Measurements from ENCODE around the gene SNX7.

SNX7 gene

GRCh38 chr1:98783821-98784220 is 122.3 kb downstream of the SNX7 start:
- no peak for DNase-seq

GRCh38 chr1:98791498-98791897 is 130.0 kb downstream of the SNX7 start:
- DNase-seq: no peak

GRCh38 chr1:98792123-98792522 is 130.6 kb downstream of the SNX7 start:
- no peak for DNase-seq

- no peak for DNase-seq
Observed at GRCh38 chr1:98793136-98793535, 131.6 kb downstream of the SNX7 start.

GRCh38 chr1:98794196-98794886 is 132.8 kb downstream of the SNX7 start:
- DNase-seq: no peak

- no peak for DNase-seq
Observed at GRCh38 chr1:98796049-98796448, 134.5 kb downstream of the SNX7 start.

- DNase-seq: no peak
Observed at GRCh38 chr1:98797506-98797905, 136.0 kb downstream of the SNX7 start.
